ENCODE results near the gene RNF224. TPM values are rescaled to one million over a fixed set of nuclear protein-coding genes. Genes with fewer than 3 reads are reported as not detected.

The RNF224 gene
- total RNA-seq, 1 experiment from 2014 or later = 1.2 TPM

DNA sequence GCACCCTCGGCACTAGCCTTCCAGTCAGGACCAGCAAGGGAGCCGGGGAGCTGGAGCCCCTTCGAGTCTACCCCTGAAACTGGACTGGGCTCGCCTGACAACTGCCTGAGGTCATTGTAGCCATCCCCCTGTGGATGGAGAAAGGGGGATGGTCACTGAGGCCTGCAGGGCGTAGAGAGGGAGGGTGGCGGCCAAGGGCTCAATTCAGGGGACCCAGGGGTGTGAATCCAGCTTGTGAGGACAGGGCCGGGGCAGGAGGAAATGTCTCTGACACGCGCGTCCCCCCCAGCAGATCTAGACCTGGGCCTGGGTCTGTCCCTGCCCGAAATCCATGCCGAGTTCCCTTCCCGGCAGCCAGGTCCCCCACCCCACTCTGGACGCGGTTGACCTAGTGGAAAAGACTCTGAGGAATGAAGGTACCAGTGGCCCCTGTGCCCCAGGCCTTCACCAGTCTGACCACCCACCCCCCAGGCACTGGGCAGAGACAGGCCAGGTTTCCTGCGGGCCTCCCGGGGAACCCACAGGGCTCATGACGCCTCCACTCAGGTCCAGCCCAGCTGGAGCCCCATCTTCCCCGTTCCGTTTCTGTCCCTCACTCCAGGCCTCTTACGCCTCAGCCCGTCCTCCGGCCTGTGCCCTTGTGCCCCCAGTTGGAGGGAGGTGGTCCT is 4.2 kb downstream of the RNF224 start:
- no peak for ATAC-seq
- Histone ChIP-seq H3K36me3 (ENCODE audit: low read depth, low read length) (no peaks in the 10 kb centered on the region), H3K4me1 (ENCODE audit: insufficient read depth, low read length) (peaks cover 15% of the 10 kb centered on the region), H3K9me3 (ENCODE audit: low read length) (no peaks in the 10 kb centered on the region), H3K9ac (ENCODE audit: low read length) (no peak overlapping the region), H3K27ac (ENCODE audit: low read length) (no peak overlapping the region), H4K20me1 (ENCODE audit: low read length) (no peaks in the 10 kb centered on the region), H2AFZ (ENCODE audit: low read length) (no peak overlapping the region), H3F3A (ENCODE audit: low read length, unreplicated experiment) (no peaks in the 10 kb centered on the region), H3K79me2 (ENCODE audit: low read length) (no peaks in the 10 kb centered on the region), H3K4me3 (ENCODE audit: low read length) (no peak overlapping the region), H3K4me2 (ENCODE audit: low read length) (no peak overlapping the region), H3K27me3 (ENCODE audit: low read length) (no peaks in the 10 kb centered on the region), H3K9me2 (replicated peaks; ENCODE audit: low read length) (no peaks in the 10 kb centered on the region)
- TF ChIP-seq EZH2 (IDR thresholded peaks at IDR 0.05; ENCODE audit: low read length, unreplicated experiment) = no peak
- no peak for TF ChIP-seq CTCF (conservative IDR thresholded peaks at IDR 0.05; ENCODE audit: low read depth, low read length)
- TF ChIP-seq EZH2phosphoT487 (IDR thresholded peaks at IDR 0.05; ENCODE audit: borderline replicate concordance, low read length) = no peak
- BruUV-seq (replicated peaks) = no TSS peak
- no peak for DNase-seq
- CTCF ChIA-PET = no interaction called here
- POLR2A ChIA-PET (ENCODE audit: unreplicated experiment) = no interaction called here
- intact Hi-C loops (cut with micrococcal nuclease) = no loop called here

DNA sequence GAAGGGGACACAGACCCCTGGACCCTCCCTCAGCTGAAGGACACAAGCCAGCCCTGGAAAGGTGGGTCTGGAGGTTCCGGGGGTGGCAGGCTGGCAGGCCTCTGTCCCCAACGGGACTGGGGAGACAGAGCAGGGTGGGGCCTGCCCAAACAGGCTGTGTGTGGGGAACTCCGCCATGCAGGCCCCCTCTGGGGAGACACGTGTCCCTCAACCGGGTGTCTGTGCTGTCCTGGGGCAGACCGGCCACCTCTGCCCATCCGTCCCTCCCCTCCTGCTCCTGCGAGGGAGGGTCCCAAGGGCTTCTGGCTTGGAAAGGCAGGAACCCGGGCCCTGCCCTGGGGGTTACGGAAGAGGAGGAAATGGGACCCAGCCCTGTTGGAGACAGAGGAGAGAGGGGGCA is 4.8 kb downstream of the RNF224 start:
- Histone ChIP-seq H3K4me1 (ENCODE audit: insufficient read depth, low read length) (peaks cover 12% of the 10 kb centered on the region), H3K4me3 (ENCODE audit: low read length) (no peak overlapping the region), H3K36me3 (ENCODE audit: low read depth, low read length) (no peaks in the 10 kb centered on the region), H3K4me2 (ENCODE audit: low read length) (no peak overlapping the region), H3K9me2 (replicated peaks; ENCODE audit: low read length) (no peaks in the 10 kb centered on the region), H3K9ac (ENCODE audit: low read length) (no peak overlapping the region), H3F3A (ENCODE audit: low read length, unreplicated experiment) (no peaks in the 10 kb centered on the region), H3K27me3 (ENCODE audit: low read length) (no peaks in the 10 kb centered on the region), H3K79me2 (ENCODE audit: low read length) (no peaks in the 10 kb centered on the region), H3K9me3 (ENCODE audit: low read length) (no peaks in the 10 kb centered on the region), H4K20me1 (ENCODE audit: low read length) (no peaks in the 10 kb centered on the region), H3K27ac (ENCODE audit: low read length) (no peak overlapping the region), H2AFZ (ENCODE audit: low read length) (no peak overlapping the region)
- POLR2A ChIA-PET (ENCODE audit: unreplicated experiment) = no interaction called here
- BruUV-seq (replicated peaks) = no TSS peak
- CTCF ChIA-PET = no interaction called here
- DNase-seq (no peak), ATAC-seq (no peak)
- intact Hi-C loops (cut with micrococcal nuclease) = no loop called here
- TF ChIP-seq EZH2 (IDR thresholded peaks at IDR 0.05; ENCODE audit: low read length, unreplicated experiment) = no peak
- TF ChIP-seq EZH2phosphoT487 (IDR thresholded peaks at IDR 0.05; ENCODE audit: borderline replicate concordance, low read length) = no peak
- no peak for TF ChIP-seq CTCF (conservative IDR thresholded peaks at IDR 0.05; ENCODE audit: low read depth, low read length)

- no peak overlapping the region for H2AFZ ChIP-seq (ENCODE audit: low read length)
- no peaks in the 10 kb centered on the region for H3K27me3 ChIP-seq (ENCODE audit: low read length)
- H3K9me3 ChIP-seq (ENCODE audit: low read length) = no peaks in the 10 kb centered on the region
- H3K4me2 ChIP-seq (ENCODE audit: low read length) = no peak overlapping the region
- POLR2A ChIA-PET (ENCODE audit: unreplicated experiment) = no interaction called here
- BruUV-seq (replicated peaks) = no TSS peak
- intact Hi-C loops (cut with micrococcal nuclease) = no loop called here
- no peaks in the 10 kb centered on the region for H4K20me1 ChIP-seq (ENCODE audit: low read length)
- no peaks in the 10 kb centered on the region for H3F3A ChIP-seq (ENCODE audit: low read length, unreplicated experiment)
- H3K36me3 ChIP-seq (ENCODE audit: low read depth, low read length) = no peaks in the 10 kb centered on the region
- H3K27ac ChIP-seq (ENCODE audit: low read length) = no peak overlapping the region
- ATAC-seq (no peak), DNase-seq (no peak)
- peaks cover 12% of the 10 kb centered on the region; the same call in 1 of the 2 replicates for H3K4me1 ChIP-seq (ENCODE audit: insufficient read depth, low read length)
- no peak overlapping the region for H3K4me3 ChIP-seq (ENCODE audit: low read length)
- CTCF ChIA-PET = no interaction called here
- H3K9me2 ChIP-seq (replicated peaks; ENCODE audit: low read length) = no peaks in the 10 kb centered on the region
- H3K79me2 ChIP-seq (ENCODE audit: low read length) = 0 out of 2 replicates have a peak, but pooled peaks cover under 1% of the 10 kb centered on the region
- TF ChIP-seq EZH2phosphoT487 (IDR thresholded peaks at IDR 0.05; ENCODE audit: borderline replicate concordance, low read length) (no peak), EZH2 (IDR thresholded peaks at IDR 0.05; ENCODE audit: low read length, unreplicated experiment) (no peak)
- H3K9ac ChIP-seq (ENCODE audit: low read length) = no peak overlapping the region
Observed at GRCh38 chr9:137232510-137232909, 5.2 kb downstream of the RNF224 start.

Measured in PC-3 (cell line).